Liver (tissue), 3 donors: ENCODE results near the gene EXOC6B.

Experiments
- CTCF ChIP-seq: fragments of 150-350 bp; IDR thresholded peaks from 2 replicates; pipeline ENCODE4 v1.5.1; 2017; ENCODE audit warnings: improper control_type of control experiment, low read depth, low read length; ENCODE audit not compliant: missing input control
- EGR1 ChIP-seq, 2 donors: IDR thresholded peaks; 2 replicates each; pipeline ENCODE4 v1.6.1; 2016 to 2018; ENCODE audit warnings: antibody characterized with exemption in 2 of 2, low read depth in 2 of 2
- SP1 ChIP-seq: IDR thresholded peaks from 2 replicates; pipeline ENCODE4 v1.6.1; 2018; ENCODE audit warnings: antibody characterized with exemption, mild to moderate bottlenecking
- TAF1 ChIP-seq: conservative IDR thresholded peaks from 2 replicates; pipeline ENCODE4 v1.6.1; 2016; ENCODE audit warnings: antibody characterized with exemption, mild to moderate bottlenecking
- donor health status: healthy.
- donor health status: healthy.

- no peak for TF ChIP-seq CTCF
- no peak for TF ChIP-seq SP1
- TF ChIP-seq TAF1: no peak
- no peak for TF ChIP-seq EGR1 (IDR thresholded peaks at IDR 0.05; ENCODE audit: low read depth in 2 of 2)
Measured at GRCh38 chr2:72330652-72331051, 495.2 kb downstream of the EXOC6B start.
